AG04450 (cell line): ENCODE data around the gene SMIM7. TPM values are rescaled to one million over a fixed set of nuclear protein-coding genes. Genes with fewer than 3 reads are reported as not detected.
"Not testable (repeated sequence)": the region's sequence is repeated elsewhere in the genome, so short reads cannot be mapped to it uniquely, and the experiment has no call there.

Experiments used
- CTCF ChIA-PET: fragments of 300-600, 350-600 bp; formaldehyde crosslinking; extraction: SDS; loops from one replicate; lab custom pipeline; 2022; ENCODE audit warnings: antibody characterized with exemption, inconsistent platforms; lab: Charles Lee
- POLR2A ChIA-PET: fragments of 350-600 bp; formaldehyde crosslinking; extraction: SDS; loops from one replicate; lab custom pipeline; 2021; ENCODE audit warnings: antibody characterized with exemption, inconsistent platforms; lab: Yijun Ruan, JAX
- DNase-seq: peaks from one replicate; pipeline ENCODE4 v3.0.0-alpha.2; 2011; ENCODE audit warnings: low read depth, low spot score
- H3K27ac ChIP-seq: one replicate; pipeline ENCODE4 v1.5.1; 2012; ENCODE audit warnings: low read depth, low read length, control low read depth
- H3K27me3 ChIP-seq: one replicate; pipeline ENCODE4 v1.6.0; 2012; ENCODE audit warnings: low read length; ENCODE audit not compliant: control insufficient read depth, insufficient read depth
- H3K4me3 ChIP-seq: 2 replicates; pipeline ENCODE4 v1.5.1; 2011; ENCODE audit warnings: mild to moderate bottlenecking, low read depth, low read length, control low read depth
- H3K9me3 ChIP-seq: 2 replicates; pipeline ENCODE4 v1.5.1; 2012; ENCODE audit warnings: low read length; ENCODE audit not compliant: control insufficient read depth, insufficient read depth
- CTCF ChIP-seq: IDR thresholded peaks from 2 replicates; pipeline ENCODE4 v1.5.1; 2011; ENCODE audit warnings: low read depth, low read length, control low read depth, inconsistent platforms
- polyA plus RNA-seq: library from polyadenylated mRNA; depleted of rRNA; stranded (reverse); fragments of >200 nt; gene quantifications from 2 replicates; pipeline ENCODE4 v1.2.3, GENCODE V29; 2011

The SMIM7 gene
- polyA plus RNA-seq, 1 experiment = 84.8 TPM

DNA sequence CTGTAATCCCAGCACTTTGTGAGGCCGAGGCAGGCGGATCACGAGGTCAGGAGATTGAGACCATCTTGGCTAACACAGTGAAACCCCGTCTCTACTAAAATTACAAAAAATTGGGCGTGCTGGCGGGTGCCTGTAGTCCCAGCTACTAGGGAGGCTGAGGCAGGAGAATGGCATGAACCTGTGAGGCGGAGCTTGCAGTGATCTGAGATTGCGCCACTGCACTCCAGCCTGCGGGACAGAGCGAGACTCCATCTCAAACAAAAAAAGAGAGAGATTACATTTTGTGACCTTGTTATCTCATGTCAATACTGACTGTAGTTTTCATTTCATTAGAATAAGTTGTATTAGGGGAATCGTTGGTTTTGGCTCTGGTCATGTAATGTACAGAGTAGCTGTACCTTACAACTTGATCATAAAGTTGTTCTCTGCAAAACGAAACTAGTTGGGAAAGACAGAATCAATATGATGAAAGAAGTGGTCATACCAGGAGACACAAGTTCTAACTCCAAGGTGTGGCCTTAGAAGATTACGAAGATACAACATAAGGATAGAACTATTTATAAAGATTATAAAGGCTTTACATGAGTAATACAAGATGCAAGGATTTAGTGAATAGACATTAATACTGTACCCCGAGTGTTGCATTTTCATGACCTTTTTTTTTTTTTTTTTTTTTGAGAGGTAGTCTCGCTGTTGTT is 16.3 kb upstream of the SMIM7 start:
- no peak for DNase-seq
- CTCF ChIA-PET = interaction anchor here (0.5 to 0.6 kb wide), 2 partner anchors 19 to 171 kb away, joined by 3 to 8 read pairs; no protein-coding TSS in a partner anchor
- Histone ChIP-seq H3K9me3 (peaks cover 6% of the 10 kb centered on the region; the same call in 1 of the 2 replicates), H3K27ac (no peak overlapping the region), H3K4me3 (no peak overlapping the region), H3K27me3 (no peaks in the 10 kb centered on the region)
- POLR2A ChIA-PET = no interaction called here
- no peak for TF ChIP-seq CTCF

- CTCF ChIA-PET, H3K27ac ChIP-seq, DNase-seq, H3K9me3 ChIP-seq, H3K27me3 ChIP-seq, H3K4me3 ChIP-seq, POLR2A ChIA-PET: not testable (repeated sequence)
Measured at GRCh38 chr19:16673839-16674238, 13.9 kb upstream of the SMIM7 start.

DNA sequence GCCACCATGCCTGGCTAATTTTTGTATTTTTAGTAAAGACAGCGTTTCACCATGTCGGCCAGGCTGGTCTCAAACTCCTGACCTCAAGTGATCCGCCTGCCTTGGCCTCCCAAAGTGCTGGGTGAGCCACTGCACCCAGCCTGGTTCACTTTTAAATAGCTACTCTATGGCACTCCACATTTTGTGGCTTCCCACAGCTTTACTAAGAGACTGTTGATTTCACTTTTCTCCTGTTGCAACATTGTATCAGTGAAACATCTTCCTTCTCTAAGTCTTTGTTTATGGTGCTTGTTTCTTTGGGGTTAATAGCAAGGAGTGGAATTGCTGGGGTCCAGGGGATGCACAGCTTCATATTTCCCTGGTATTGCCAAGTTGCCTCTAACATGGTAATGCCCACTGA is 13.3 kb upstream of the SMIM7 start:
- no peak overlapping the region for H3K4me3 ChIP-seq
- DNase-seq = no peak
- CTCF ChIA-PET = interaction anchor here (1.8 kb wide), 1 partner anchor 42 kb away, joined by 5 read pairs; no protein-coding TSS in a partner anchor
- no peak overlapping the region for H3K27ac ChIP-seq
- TF ChIP-seq CTCF = no peak
- H3K9me3 ChIP-seq = no peaks in the 10 kb centered on the region
- POLR2A ChIA-PET = no interaction called here
- H3K27me3 ChIP-seq = no peaks in the 10 kb centered on the region

GRCh38 chr19:16671652-16672274 is 11.8 kb upstream of the SMIM7 start:
- no peak for DNase-seq
- ChIA-PET POLR2A (interaction anchor here (0.6 kb wide), 2 partner anchors 263 to 378 kb away, joined by 3 to 4 read pairs; no protein-coding TSS in a partner anchor), CTCF (interaction anchor here (1.8 kb wide), 1 partner anchor 43 kb away, joined by 5 read pairs; no protein-coding TSS in a partner anchor)
- H3K27me3 ChIP-seq = no peaks in the 10 kb centered on the region
- no peak overlapping the region for H3K27ac ChIP-seq
- no peak overlapping the region for H3K4me3 ChIP-seq
- no peaks in the 10 kb centered on the region for H3K9me3 ChIP-seq
- no peak for TF ChIP-seq CTCF

DNA sequence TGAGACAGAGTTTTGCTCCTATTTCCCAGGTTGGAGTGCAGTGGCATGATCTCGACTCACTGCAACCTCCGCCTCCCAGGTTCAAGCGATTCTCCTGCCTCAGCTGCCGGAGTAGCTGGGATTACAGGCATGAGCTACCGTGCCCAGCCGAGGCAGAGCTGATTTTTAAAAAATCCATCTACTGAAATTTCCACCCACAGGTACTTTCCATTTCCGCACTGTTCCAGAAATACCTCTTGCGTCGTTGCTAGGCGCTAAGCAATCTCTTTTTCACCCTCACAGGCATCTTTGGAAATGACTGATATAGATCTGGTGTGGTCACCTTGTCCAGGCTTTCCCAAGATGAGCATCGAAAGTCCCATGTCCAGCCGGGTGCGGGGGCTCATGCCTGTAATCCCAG is 10.3 kb upstream of the SMIM7 start:
- POLR2A ChIA-PET = interaction anchor here (0.8 kb wide), 1 partner anchor 10 kb away, joined by 5 read pairs; no protein-coding TSS in a partner anchor
- no peak for TF ChIP-seq CTCF

GRCh38 chr19:16668702-16669101 is 8.8 kb upstream of the SMIM7 start:
- H3K9me3 ChIP-seq, H3K27me3 ChIP-seq, CTCF ChIA-PET, H3K4me3 ChIP-seq, H3K27ac ChIP-seq, DNase-seq: not testable (repeated sequence)
- POLR2A ChIA-PET = interaction anchor here (0.7 kb wide), 1 partner anchor 46 kb away, joined by 4 read pairs; no protein-coding TSS in a partner anchor

More for the DNA sequence above, 10.3 kb upstream of the SMIM7 start:
- CTCF ChIA-PET = no interaction called here
- Histone ChIP-seq H3K4me3 (no peak overlapping the region), H3K27ac (no peak overlapping the region), H3K27me3 (no peaks in the 10 kb centered on the region), H3K9me3 (no peaks in the 10 kb centered on the region)
- no peak for DNase-seq
